Stimulated activated CD8-positive, alpha-beta memory T cell treated with anti-CD3 and anti-CD28 coated beads, Interleukin-4, amount 100 ng/mL, for 48 hours (primary cell): ENCODE measurements around the gene GIGYF2.

Experiments
- DNase-seq: peaks from one replicate; pipeline ENCODE4 v3.0.0-alpha.2; 2020

Gene GIGYF2

DNA sequence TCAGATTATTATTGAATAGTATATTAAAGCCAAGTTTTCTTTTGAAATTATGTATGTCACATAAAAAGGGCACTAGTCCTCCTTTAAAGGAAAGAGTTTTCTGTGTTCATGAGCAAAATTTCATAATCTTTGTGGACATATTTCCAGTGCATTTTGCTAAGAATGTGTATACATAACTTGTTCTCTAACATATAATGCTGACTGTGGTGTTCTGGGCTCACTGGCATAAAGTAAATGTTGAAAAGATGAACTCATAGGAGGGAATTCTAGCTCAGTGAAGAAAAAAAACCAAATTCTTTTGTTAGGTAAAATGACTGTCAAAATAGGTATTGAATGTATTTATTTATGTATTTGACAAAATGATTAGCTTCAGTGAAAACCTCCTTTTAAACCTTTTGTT is 73.1 kb downstream of the GIGYF2 start:
- DNase-seq: no peak

DNA sequence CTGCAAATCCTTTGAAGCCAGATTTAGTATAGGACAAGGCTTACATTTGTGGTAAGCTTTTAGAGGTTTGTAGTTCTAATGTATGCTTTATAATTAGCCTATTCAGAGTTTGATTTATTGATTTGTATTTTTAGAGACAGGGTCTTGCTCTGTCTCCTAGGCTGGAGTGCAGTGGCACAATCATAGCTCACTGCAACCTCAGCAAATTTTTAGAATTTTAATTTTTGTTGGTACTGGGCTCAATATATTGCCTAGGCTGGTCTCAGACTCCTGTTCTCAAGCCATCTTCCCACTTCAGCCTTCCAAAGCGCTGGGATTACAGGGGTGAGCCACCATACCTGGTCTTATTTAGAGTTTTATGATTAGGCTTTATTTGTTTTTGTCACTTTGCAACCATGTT is 74.7 kb downstream of the GIGYF2 start:
- DNase-seq: no peak

DNA sequence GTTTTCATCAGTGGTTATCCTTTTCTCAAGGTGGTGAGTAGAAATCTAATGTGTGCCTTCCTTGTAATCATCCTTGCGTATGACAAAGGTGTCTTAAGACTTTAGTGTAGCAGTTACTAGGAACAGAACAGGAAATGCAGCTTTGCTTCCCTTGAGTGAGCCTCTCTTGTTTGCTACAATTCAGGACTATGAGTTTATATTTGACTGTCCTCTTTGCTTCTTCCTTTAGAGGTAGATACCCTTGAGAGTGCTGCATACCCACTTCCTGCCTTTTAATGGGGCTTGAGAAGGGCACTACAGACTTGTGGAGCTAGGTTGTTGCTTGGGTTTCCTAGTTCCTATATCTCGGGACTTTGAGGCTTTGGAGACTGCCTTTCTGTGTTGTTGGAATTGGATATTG is 75.4 kb downstream of the GIGYF2 start:
- DNase-seq: no peak

DNA sequence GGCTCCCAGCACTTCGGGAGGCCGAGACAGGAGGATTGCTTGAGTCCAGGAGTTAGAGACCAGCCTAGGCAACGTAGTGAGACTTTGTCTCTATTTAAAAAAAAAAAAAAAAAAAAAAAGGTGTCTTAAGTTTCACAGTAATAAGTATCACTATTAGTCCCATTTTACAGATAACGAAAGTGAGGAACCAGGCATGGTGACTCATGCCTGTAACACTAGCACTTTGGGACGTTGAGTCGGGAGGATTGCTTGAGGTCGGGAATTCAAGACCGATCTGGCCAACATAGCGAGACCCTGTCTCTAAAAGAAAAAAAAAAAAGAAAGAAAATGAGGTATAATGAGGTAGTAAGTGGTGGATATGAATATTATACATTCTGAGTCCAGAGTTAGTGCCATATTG is 76.7 kb downstream of the GIGYF2 start:
- no peak for DNase-seq

DNA sequence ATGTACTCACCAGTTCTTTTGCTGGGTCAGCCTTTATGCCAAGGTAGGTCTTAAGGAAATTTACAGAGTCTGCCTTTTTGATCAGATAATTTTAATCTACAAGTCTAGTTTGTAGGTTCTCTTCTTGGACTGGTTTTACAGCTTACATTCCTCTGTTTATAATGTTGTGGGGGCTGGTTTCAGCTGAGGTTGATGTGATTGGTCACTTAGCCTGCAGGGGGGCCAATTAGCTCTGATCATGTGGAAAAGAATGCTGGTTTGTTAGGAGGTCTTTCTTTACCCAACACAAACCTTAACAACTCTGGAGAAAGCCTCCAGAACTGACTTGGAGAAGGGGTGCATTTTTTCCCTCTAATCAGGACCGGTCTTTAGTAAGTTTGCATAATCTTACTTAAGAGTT is 79.3 kb downstream of the GIGYF2 start, which contains the start of gene KCNJ13:
KCNJ13 (minus strand) TSS at position 131 of the 400 bp plus-strand sequence. CDS start 5,203 bp downstream, outside the sequence.
- no peak for DNase-seq

DNA sequence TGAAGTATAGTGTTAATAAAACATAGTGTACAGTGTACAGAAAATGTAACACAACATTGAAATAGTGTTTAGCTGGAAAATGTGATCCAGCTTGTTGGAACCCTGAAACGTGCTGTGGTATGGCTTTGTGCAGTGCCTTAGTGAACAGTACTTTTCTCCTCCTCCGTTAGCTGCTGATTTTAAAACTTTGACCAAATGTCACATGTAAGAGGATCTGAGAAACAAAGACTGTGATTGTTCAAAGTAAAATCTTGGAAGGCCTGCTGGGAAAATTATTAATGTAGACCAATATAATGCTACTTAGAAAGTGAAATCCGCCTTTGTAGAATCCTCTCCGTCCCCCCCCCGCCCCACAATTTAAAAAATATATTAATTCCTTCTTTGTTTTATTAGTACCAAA is 80.1 kb downstream of the GIGYF2 start:
- DNase-seq: no peak

DNA sequence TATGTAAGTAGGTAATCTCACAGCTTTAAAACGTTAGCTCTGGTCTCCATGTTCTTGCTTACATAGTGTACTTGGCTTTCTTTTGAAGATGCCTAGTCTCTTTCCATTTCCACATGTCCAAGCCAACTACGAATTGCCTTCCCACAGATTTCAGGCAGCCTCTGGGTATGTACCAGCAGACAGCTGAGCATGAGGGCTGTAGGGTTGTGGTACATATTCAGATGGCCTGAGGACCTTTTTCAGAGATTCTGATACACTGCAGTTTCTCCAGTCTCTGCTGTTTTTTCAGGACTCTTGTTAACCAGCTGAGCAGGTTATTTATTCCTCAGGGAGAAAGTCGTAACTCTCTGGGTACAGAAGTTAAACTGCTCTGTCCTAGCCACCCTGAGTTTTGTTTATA is 82.3 kb downstream of the GIGYF2 start:
- no peak for DNase-seq

DNA sequence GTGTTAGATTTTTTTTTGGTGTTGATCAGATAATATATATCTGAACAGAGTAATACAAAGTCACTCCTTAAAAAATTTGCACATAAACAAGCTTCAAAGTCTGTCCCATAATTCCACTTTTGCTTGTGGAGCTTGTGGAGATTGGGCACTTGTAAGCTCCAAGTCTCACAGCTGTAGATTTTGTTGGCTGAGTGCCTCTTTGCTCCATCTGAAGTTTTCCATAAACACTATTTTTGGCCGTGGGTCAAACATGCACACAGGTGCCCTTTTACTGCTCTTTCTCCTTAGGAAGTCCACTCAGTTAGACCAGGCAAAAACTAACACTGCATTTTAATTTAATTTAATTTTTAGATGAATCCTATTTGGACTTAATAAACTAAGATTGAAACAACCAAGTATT is 82.8 kb downstream of the GIGYF2 start:
- DNase-seq: no peak

DNA sequence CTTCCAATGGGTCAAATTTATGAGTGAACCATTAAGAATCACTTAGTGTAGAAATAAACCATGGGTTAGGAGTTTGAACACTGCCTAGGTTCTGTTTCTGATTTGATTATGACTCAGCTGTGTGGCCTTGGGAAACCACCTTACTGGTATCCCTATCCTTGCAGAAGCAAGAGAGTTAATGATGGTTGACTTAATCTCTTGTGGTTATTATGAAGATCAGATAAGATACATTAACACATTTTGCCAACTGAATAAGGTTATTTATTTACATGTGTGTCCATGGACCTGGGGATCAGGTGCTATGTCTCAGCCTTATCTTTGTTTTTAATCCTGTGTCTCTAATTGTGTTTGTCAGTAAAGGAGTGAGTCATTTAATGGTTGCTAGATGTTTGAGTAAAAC is 84.6 kb downstream of the GIGYF2 start:
- peak; percentile 36 for DNase-seq

DNA sequence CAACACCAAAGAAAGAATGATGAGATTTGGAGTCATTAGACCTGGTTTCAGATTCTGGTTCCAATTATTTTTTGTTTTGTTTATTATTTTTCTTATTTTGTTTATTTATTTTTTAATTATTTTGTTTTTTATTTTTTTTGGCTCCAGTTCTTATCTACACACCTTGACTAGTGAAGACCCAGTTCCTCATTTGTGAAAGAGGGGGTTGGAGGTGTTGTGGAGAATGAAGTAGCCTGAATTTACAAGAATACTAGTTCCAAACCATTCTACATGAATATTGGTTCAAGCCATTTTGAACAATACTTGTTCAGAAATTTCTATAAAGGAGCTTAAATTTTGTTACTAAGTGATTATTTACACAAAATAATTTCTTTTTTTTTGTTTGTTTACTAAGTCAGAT is 86.1 kb downstream of the GIGYF2 start:
- no peak for DNase-seq

DNA sequence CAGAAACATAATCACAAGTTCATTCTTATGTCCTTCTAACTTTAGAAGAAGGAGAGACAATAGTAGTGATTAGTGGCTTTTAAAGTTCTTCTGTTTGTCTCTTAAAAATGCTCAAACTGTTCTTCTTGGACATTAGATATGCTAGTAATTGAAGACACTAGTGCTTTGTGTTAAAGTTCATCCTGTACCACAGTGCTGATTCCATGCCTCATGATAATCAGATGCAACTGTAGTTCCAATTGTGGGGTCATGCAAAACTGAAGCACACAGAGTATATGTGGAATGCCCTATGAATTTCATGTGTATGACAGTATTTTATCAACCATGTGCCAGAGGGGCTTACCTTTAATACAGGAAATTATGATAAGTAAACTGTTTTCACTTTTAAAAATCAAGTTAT is 90.7 kb downstream of the GIGYF2 start:
- DNase-seq: no peak

DNA sequence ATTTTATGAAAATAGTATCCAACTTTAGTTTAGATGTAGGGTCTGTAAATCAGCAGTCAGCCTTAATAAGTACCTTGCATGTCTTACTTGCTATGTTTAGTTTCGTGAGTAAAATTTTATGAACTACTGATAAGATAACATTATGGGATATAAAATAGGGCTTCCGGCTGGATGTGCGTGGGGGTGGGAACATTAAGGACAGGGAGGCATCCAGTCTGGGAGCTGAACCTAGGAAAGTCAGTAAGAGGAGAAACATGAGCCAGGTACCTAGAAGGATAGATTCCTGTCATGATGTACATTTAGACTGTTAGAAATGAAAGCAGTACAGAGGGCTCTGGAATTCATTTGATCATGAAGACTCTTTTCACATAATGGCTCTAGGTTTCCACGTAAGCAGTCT is 92.0 kb downstream of the GIGYF2 start:
- DNase-seq: no peak

DNA sequence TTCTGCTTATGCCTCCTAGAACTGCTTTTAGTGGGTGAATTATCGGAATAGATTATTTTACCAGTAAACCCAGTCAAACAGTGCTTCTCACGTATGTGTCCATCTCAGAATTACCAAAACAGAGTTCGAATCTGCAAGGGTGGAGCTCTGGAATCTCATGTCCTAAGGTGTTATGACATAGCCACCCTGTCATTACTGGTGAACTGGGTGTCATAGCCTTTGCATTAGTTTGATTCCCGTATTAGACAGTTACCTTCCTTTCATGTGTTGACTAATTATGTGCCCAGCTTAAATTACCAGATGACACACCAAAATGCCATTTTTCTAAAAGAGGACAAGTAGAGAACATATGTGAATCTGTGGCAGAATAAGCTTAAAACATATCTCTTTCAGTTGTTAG is 94.4 kb downstream of the GIGYF2 start:
- no peak for DNase-seq

DNA sequence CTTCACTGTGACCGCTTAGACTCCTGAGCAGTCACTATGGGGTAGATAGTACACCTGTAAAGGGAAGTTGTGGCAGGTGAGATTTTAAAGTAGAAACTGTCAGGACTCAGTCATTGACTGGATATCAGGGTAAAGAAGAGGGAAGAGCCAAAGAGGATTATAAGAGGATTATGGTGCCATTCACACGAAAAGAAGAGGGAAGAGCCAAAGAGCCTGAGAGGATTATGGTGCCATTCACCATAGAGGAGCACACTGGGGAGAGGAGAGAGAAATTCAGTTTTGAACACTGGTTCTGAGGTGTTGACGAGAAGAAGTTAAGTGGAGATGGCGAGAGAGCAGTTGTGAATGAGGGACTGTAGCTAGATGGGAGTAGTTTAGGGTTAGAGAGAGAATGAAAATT is 96.1 kb downstream of the GIGYF2 start:
- no peak for DNase-seq

DNA sequence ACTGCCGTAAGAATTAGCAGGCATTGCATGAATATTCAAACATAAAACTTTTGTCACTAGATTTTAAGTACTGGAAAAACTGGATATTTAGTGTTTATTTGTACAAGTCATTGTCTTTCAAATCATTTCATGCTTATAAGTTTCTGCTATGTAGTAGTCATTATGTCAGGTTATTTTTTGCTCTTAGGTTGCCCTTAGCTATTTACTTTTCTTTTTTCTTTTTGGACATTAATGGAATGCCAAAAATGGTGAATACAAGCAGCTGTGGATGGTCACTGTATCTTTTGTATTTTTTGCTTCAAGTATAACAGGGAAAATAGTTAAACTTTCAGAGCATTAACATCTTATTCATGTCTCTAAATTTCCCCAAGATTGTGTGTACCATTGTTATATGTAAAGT is 97.8 kb downstream of the GIGYF2 start:
- DNase-seq: no peak

DNA sequence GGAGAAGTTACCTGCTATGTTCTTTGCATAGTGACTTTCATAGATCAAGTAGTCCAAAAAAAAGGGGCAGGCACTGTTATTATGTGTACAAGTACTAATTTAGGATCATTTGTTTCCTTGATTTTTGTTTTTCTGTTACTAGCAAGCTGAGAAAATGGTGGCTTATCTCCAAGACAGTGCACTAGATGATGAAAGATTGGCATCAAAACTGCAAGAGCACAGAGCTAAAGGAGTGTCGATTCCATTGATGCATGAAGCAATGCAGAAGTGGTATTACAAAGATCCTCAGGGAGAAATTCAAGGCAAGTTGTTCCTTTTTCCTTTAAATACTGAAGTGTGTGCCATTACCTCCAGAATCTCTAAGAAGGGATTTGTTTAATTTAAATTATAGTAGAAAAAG is 98.8 kb downstream of the GIGYF2 start:
- DNase-seq: no peak

DNA sequence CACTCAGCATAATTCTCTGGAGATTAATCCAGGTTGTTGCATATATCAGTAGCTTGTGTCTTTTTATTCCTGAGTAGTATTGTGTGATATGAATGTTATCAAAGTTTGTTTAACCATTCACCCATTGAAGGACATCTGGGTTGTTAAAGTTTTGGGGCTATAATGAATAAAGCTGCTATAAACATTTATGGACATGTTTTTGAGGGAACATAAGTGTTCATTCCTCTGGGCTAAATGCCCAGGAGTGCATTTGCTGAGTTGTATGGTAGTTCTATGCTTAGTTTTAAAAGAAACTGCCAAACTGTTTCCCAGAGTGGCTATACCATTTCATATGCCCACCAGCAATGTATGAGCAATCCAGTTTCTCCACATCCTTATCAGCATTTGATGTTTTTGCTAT is 101.1 kb downstream of the GIGYF2 start:
- no peak for DNase-seq

DNA sequence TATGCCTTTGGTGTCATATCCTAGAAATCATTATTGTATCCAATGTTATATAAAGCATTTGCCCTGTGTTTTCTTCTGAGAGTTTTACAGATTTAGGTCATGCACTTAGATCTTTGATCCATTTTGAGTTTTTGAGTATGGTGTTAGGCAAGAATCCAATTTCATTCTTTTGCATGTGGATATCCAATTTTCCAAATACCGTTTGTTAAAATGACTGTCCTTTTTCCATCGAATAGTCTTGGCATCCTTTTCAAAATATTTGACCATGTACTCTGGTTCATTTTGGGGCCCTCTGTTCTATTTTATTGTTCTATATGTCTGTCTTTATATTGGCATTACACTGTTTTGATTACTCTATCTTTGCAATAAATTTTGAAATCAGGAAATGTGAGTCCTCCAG is 103.0 kb downstream of the GIGYF2 start:
- DNase-seq: no peak

DNA sequence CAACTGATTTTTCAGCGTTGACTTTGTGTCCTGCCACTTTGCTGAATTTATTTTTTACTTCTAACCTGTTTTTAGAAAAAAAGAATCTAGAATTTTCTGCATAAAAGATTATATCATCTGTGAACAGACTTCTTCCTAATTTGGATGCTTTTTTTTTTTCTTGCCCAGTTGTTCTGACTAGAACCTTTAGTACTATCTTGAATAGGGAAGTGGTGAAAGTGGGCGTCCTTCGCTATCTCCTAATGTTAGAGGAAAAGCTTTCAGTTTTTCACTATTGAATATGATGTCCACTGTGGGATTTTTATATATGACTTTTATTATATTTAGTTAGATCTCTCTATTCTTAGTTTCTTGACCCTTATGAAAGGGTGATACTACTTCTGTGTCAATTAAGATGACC is 105.0 kb downstream of the GIGYF2 start:
- no peak for DNase-seq

DNA sequence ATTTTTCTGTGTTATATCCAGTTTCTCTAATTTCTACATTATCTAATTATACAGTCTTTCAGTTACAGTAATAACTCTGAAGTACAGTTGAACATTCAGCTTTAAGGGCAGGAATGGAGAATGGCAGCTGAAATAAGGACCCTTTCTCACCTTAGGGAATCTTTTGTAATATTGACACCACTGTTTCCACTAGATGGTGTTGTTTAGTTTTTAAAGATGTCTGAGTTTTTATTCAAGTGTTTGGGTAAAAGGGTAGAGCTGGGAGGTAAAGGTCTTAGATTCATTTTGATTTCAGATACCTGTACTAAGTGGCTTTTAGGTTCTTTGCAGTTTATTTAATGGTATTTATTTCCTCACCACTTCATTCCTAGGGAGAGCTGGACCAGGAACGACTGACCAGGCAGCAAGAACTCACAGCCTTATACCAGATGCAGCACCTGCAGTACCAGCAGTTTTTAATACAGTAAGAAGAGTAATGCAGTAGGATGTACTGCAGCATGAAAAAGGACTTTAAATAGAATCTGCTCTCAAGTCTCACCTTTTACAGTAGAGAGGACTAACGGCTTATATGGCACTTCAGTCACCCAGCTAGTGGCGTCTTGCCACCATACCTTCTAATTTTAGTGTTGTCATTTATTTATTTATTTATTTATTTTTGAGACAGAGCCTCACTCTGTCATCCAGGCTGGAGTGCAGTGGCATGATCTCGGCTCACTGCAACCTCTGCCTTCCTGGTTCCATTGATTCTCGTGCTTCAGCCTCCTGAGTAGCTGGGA is 112.4 kb downstream of the GIGYF2 start:
- no peak for DNase-seq

DNA sequence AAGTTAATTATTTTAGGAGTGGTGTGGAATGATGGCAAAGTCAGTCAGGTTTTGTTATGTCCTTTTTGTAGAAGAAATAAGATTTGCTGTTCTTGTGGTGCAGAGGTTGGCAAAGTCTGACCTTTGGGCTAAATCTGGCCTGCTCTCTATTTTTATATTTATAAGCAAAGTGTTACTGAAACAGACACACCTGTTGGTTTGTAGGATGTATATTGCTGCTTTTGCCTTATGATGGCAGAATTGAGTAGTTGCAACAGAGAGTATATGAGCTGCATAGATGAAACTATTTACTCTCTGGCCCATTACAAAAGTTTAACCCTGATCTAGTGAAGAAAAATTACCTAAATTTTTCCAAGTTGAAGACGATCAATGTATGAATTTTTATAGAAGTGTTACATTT is 113.3 kb downstream of the GIGYF2 start:
- no peak for DNase-seq

DNA sequence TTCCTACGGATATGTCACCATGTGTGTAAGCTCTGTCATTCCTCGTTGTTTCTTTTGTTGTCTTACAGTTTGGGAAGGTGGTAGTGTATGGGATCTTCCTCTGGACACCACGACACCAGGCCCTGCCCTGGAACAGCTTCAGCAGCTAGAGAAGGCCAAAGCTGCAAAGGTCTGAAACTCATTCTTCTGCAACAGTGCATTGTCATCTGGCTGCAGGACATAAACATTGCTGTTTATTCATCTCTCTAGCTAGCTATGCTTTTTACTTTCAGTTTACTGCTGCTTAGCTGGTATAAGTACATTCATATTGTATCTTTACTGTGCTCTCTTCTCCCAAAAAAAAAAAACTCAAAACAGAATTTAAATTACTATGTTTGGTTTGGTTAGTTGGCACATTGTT is 118.4 kb downstream of the GIGYF2 start:
- no peak for DNase-seq

DNA sequence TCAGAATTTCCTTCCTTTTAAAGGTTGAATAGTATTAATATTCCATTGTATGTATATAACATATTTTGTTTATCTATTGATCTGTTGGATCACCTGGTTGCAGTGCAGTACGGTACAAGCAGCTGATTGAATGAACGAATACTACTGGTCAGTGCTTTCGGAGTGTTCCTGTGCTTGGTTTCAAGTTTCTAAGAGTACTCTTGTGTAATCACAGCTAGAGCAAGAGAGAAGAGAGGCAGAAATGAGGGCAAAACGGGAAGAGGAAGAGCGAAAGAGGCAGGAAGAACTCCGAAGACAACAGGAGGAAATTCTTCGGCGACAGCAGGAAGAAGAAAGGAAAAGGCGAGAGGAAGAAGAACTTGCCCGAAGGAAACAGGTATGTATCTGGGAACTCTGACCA is 119.5 kb downstream of the GIGYF2 start:
- no peak for DNase-seq

DNA sequence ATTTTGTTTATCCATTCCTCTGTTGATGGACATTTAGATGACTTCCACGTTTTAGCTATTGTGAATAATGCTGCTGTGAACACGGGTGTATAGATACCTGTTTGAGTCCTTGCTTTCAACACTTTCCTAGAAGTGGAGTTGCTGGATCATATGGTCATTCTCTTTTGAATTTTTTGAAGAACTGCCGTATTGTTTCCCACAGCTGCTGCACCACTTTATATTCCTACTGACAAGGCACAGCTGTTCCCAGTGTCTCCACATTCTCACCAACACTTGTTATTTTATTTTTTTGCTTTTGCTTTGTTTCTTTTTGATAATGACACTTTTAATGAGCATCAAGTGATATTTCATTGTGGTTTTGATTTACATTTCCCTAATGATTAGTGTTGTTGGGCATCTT is 120.6 kb downstream of the GIGYF2 start:
- DNase-seq: no peak

DNA sequence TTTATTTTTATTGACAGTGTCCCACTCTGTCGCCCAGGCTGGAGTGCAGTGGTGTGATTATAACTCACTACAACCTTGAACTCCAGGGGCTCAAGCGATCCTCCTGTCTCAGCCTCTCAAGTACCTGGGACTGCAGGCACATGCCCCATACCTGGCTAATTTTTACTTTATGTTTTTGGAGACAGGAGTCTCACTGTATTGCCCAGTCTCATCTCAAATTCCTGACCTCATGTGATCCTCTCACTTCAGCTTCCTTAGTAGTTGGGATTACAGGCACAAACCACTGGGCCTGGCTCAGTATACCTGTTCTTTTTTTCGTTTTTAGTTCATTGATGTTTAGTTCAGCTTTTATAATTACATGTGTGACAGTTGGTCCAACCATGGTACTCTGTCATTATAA is 132.9 kb downstream of the GIGYF2 start:
- no peak for DNase-seq
